ENCODE results near the gene AK3. TPM values are rescaled to one million over a fixed set of nuclear protein-coding genes. Genes with fewer than 3 reads are reported as not detected.

AK3 gene
- total and polyA plus RNA-seq, 9 of the 15 experiments (the other 6 are each of a cell fraction or from before 2014, with no cell fraction given), result 12.2 to 78.6 (median 41.8) TPM

DNA sequence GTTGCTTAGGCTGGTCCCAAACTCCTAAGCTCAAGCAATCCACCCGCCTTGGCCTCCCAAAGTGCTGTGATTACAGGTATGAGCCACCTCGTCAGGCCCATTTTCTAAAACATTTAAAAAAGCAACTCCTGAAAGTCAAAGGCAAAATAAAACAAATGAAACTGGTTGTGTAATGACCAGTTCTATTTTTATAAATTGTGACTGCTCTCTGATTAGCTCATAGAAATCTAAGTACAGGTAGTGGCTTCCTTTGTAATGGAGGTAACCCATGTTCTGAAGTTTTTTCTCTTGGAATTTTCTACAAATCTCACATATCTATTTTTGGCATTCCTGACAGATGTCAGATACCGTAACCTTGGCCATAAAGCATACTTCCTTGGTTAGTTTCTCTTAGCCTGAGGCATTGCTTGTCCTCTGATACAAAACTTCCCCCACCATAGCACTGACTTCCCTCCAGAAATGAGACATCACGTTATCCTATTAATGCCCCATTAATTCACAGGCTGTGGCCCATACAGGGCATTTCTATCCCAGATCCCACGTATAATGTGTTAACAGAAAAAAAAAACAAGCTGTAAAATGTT lies 14.1 kb upstream of the AK3 start:
- Histone ChIP-seq H2AFZ (ENCODE audit: low read depth, low read length) (no peak overlapping the region), H3K79me2 (ENCODE audit: control insufficient read depth, insufficient read depth, low read length) (no peaks in the 10 kb centered on the region), H3K4me1 (replicated peaks in 1 of 2; ENCODE audit: control insufficient read depth in 2 of 2, insufficient read depth in 2 of 2, low read length in 2 of 2) (peaks cover 0 to 2% of the 10 kb centered on the region in 2 experiments; a peak in 2 of 5 replicates), H3K4me2 (ENCODE audit: insufficient read depth, low read length) (no peak overlapping the region), H3K9me1 (ENCODE audit: control insufficient read depth, insufficient read depth, low read length) (no peaks in the 10 kb centered on the region), H3K4me3 (no peak overlapping the region), H4K20me1 (replicated peaks; ENCODE audit: control insufficient read depth, insufficient read depth, low read length) (no peaks in the 10 kb centered on the region), H3K9me3 (replicated peaks; ENCODE audit: control insufficient read depth, insufficient read depth, low read depth, low read length) (no peaks in the 10 kb centered on the region), H3K27ac (ENCODE audit: extremely low read depth, low read depth, low read length) (no peak overlapping the region), H3K36me3 (ENCODE audit: control insufficient read depth, insufficient read depth, low read length) (no peaks in the 10 kb centered on the region), H3K27me3 (ENCODE audit: control insufficient read depth in 2 of 2, insufficient read depth in 2 of 2, low read length in 2 of 2) (no peaks in the 10 kb centered on the region), H3K9ac (ENCODE audit: insufficient read depth in 1 of 2, low read depth in 2 of 2, low read length in 2 of 2) (no peak overlapping the region)
- in situ Hi-C loops (cut with MboI), result loop anchor here (10.0 kb wide), 3 partner anchors 230 to 840 kb away; partner anchors contain the start of gene JAK2
- DNase-seq (ENCODE audit: extremely low read depth in 1 of 4, low spot score in 3 of 4) (no peak), FAIRE-seq (no peak), ATAC-seq (no peak)
- ChIA-PET POLR2A (interaction anchor here (0.8 kb wide), 2 partner anchors 10 to 22 kb away, joined by 3 to 5 read pairs; no protein-coding TSS in a partner anchor), CTCF (ENCODE audit: low intra/inter-chr PET ratio) (interaction anchor here (0.7 kb wide), 1 partner anchor 232 kb away, joined by 3 read pairs; no protein-coding TSS in a partner anchor)
- no TSS peak for BruUV-seq (replicated peaks)
- intact Hi-C loops (cut with micrococcal nuclease), result loop anchor here (5.0 to 10.0 kb wide), 4 partner anchors 150 to 840 kb away; partner anchors contain the start of gene INSL6
- TF ChIP-seq FOXK1 (CRISPR knock-in tag; IDR thresholded peaks at IDR 0.05; ENCODE audit: borderline replicate concordance), result no peak
- no peak for TF ChIP-seq HNRNPK (IDR thresholded peaks at IDR 0.05; ENCODE audit: low read depth, low read length, poor library complexity, severe bottlenecking)
- no peak for TF ChIP-seq TSC22D4 (tag; IDR thresholded peaks at IDR 0.05)
- TF ChIP-seq, protein P1, sequence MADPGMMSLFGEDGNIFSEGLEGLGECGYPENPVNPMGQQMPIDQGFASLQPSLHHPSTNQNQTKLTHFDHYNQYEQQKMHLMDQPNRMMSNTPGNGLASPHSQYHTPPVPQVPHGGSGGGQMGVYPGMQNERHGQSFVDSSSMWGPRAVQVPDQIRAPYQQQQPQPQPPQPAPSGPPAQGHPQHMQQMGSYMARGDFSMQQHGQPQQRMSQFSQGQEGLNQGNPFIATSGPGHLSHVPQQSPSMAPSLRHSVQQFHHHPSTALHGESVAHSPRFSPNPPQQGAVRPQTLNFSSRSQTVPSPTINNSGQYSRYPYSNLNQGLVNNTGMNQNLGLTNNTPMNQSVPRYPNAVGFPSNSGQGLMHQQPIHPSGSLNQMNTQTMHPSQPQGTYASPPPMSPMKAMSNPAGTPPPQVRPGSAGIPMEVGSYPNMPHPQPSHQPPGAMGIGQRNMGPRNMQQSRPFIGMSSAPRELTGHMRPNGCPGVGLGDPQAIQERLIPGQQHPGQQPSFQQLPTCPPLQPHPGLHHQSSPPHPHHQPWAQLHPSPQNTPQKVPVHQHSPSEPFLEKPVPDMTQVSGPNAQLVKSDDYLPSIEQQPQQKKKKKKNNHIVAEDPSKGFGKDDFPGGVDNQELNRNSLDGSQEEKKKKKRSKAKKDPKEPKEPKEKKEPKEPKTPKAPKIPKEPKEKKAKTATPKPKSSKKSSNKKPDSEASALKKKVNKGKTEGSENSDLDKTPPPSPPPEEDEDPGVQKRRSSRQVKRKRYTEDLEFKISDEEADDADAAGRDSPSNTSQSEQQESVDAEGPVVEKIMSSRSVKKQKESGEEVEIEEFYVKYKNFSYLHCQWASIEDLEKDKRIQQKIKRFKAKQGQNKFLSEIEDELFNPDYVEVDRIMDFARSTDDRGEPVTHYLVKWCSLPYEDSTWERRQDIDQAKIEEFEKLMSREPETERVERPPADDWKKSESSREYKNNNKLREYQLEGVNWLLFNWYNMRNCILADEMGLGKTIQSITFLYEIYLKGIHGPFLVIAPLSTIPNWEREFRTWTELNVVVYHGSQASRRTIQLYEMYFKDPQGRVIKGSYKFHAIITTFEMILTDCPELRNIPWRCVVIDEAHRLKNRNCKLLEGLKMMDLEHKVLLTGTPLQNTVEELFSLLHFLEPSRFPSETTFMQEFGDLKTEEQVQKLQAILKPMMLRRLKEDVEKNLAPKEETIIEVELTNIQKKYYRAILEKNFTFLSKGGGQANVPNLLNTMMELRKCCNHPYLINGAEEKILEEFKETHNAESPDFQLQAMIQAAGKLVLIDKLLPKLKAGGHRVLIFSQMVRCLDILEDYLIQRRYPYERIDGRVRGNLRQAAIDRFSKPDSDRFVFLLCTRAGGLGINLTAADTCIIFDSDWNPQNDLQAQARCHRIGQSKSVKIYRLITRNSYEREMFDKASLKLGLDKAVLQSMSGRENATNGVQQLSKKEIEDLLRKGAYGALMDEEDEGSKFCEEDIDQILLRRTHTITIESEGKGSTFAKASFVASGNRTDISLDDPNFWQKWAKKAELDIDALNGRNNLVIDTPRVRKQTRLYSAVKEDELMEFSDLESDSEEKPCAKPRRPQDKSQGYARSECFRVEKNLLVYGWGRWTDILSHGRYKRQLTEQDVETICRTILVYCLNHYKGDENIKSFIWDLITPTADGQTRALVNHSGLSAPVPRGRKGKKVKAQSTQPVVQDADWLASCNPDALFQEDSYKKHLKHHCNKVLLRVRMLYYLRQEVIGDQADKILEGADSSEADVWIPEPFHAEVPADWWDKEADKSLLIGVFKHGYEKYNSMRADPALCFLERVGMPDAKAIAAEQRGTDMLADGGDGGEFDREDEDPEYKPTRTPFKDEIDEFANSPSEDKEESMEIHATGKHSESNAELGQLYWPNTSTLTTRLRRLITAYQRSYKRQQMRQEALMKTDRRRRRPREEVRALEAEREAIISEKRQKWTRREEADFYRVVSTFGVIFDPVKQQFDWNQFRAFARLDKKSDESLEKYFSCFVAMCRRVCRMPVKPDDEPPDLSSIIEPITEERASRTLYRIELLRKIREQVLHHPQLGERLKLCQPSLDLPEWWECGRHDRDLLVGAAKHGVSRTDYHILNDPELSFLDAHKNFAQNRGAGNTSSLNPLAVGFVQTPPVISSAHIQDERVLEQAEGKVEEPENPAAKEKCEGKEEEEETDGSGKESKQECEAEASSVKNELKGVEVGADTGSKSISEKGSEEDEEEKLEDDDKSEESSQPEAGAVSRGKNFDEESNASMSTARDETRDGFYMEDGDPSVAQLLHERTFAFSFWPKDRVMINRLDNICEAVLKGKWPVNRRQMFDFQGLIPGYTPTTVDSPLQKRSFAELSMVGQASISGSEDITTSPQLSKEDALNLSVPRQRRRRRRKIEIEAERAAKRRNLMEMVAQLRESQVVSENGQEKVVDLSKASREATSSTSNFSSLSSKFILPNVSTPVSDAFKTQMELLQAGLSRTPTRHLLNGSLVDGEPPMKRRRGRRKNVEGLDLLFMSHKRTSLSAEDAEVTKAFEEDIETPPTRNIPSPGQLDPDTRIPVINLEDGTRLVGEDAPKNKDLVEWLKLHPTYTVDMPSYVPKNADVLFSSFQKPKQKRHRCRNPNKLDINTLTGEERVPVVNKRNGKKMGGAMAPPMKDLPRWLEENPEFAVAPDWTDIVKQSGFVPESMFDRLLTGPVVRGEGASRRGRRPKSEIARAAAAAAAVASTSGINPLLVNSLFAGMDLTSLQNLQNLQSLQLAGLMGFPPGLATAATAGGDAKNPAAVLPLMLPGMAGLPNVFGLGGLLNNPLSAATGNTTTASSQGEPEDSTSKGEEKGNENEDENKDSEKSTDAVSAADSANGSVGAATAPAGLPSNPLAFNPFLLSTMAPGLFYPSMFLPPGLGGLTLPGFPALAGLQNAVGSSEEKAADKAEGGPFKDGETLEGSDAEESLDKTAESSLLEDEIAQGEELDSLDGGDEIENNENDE (IDR thresholded peaks at IDR 0.05; ENCODE audit: low read depth, low read length), result no peak
- no peak for TF ChIP-seq NR2F6 (CRISPR knock-in tag; IDR thresholded peaks at IDR 0.05)
- no peak for TF ChIP-seq GABPB2 (CRISPR knock-in tag; conservative IDR thresholded peaks at IDR 0.05)
- TF ChIP-seq SREBF2 (CRISPR knock-in tag; IDR thresholded peaks at IDR 0.05), result no peak
- no peak for TF ChIP-seq CCAR2 (IDR thresholded peaks at IDR 0.05; ENCODE audit: low read depth, low read length)
- WGBS (ENCODE audit: insufficient coverage, low coverage, missing lambda C conversion rate), result 47% methylated on average over 5 of the region's 5 CpGs

Data from K562 (cell line).